ENCODE measurements around the gene PLEKHM3.

DNA sequence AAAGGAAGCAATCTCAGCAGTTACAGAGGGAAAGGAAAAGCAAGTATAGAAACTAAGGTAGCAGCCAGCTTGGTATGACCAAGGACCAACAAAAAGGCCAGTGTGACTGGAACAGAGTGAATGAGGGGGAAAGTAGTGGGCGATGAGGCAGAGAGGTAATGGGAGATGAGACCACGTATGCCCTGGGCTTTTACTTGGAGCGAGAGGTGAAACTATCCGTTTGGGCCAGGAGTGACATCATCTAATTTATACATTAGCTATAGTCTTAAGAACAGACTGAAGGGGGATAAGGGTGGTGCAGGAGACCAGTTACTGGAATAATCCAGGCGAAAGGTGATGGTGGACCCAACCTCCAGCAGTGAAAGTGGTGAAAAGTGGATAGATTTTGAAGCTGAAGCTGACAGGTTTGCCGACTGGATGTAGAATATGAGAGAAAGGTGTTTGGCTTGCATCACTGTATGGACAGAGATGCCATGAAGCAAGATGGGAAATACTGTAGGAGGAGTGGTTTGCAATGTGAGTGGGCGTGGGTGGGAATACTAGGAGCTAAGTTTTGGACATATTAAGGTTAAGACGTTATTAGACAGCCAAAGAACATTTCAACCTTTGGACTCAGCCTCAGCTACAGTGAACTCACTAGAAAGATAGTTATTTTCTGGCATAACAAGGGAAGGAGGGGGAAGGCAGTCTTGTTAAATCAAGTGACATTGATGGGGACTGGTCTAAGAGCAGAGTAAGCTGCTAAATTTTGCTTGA lies 106.0 kb downstream of the PLEKHM3 start:
- no peak for TF ChIP-seq POLR2A (IDR thresholded peaks at IDR 0.05)
- TF ChIP-seq, protein P1, sequence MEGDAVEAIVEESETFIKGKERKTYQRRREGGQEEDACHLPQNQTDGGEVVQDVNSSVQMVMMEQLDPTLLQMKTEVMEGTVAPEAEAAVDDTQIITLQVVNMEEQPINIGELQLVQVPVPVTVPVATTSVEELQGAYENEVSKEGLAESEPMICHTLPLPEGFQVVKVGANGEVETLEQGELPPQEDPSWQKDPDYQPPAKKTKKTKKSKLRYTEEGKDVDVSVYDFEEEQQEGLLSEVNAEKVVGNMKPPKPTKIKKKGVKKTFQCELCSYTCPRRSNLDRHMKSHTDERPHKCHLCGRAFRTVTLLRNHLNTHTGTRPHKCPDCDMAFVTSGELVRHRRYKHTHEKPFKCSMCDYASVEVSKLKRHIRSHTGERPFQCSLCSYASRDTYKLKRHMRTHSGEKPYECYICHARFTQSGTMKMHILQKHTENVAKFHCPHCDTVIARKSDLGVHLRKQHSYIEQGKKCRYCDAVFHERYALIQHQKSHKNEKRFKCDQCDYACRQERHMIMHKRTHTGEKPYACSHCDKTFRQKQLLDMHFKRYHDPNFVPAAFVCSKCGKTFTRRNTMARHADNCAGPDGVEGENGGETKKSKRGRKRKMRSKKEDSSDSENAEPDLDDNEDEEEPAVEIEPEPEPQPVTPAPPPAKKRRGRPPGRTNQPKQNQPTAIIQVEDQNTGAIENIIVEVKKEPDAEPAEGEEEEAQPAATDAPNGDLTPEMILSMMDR (IDR thresholded peaks at IDR 0.05): no peak

All from right lobe of liver (tissue), 4 donors.